ENCODE results near the gene NPTN.

DNA sequence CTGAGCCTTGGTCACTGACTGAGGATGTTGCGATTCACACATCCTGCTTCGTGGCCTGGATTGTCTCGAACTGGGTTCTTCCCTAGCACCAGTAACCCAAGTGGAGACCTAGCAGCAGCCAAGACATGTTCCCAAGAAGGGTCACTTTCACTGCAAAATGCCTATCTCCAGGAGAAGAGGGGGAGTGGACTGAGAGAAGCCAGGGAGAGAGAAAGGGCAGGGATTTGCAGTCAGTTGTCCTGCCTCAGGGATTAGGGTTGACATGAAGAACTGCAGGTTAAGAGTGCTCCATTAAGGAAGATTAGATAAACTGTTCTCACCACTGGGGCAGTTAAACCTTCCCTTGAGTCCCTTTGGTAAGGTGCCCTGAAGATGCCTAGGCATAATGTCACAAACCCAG lies 45.3 kb upstream of the NPTN start:
- TF ChIP-seq, protein P1, sequence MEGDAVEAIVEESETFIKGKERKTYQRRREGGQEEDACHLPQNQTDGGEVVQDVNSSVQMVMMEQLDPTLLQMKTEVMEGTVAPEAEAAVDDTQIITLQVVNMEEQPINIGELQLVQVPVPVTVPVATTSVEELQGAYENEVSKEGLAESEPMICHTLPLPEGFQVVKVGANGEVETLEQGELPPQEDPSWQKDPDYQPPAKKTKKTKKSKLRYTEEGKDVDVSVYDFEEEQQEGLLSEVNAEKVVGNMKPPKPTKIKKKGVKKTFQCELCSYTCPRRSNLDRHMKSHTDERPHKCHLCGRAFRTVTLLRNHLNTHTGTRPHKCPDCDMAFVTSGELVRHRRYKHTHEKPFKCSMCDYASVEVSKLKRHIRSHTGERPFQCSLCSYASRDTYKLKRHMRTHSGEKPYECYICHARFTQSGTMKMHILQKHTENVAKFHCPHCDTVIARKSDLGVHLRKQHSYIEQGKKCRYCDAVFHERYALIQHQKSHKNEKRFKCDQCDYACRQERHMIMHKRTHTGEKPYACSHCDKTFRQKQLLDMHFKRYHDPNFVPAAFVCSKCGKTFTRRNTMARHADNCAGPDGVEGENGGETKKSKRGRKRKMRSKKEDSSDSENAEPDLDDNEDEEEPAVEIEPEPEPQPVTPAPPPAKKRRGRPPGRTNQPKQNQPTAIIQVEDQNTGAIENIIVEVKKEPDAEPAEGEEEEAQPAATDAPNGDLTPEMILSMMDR (conservative IDR thresholded peaks at IDR 0.05; ENCODE audit: low read depth, low read length): no peak
- no peak for TF ChIP-seq EZH2phosphoT487 (IDR thresholded peaks at IDR 0.05; ENCODE audit: borderline replicate concordance, low read length)

All from PC-3 (cell line).